ENCODE data around the gene NUP107.

The NUP107 gene

GRCh38 chr12:68695454-68695853 lies 8.7 kb downstream of the NUP107 start:
- no peak for DNase-seq
- H3K9me3 ChIP-seq, result no peaks in the 10 kb centered on the region
- no peaks in the 10 kb centered on the region for H3K27me3 ChIP-seq
- H3K4me3 ChIP-seq (ENCODE audit: low read depth, low read length), result no peak overlapping the region
- H3K36me3 ChIP-seq, result peaks cover 46% of the 10 kb centered on the region
- no peaks in the 10 kb centered on the region for H3K4me1 ChIP-seq
- no peak for TF ChIP-seq CTCF (IDR thresholded peaks at IDR 0.05; ENCODE audit: low read depth, low read length)

GRCh38 chr12:68699486-68699885 lies 12.7 kb downstream of the NUP107 start:
- DNase-seq, result no peak
- Histone ChIP-seq H3K9me3 (no peaks in the 10 kb centered on the region), H3K4me3 (ENCODE audit: low read depth, low read length) (no peak overlapping the region), H3K4me1 (no peaks in the 10 kb centered on the region), H3K36me3 (peaks cover 62% of the 10 kb centered on the region), H3K27me3 (no peaks in the 10 kb centered on the region)
- no peak for TF ChIP-seq CTCF (IDR thresholded peaks at IDR 0.05; ENCODE audit: low read depth, low read length)

- H3K4me3 ChIP-seq (ENCODE audit: low read depth, low read length), result no peak overlapping the region
- H3K9me3 ChIP-seq, result no peaks in the 10 kb centered on the region
- no peaks in the 10 kb centered on the region for H3K4me1 ChIP-seq
- no peaks in the 10 kb centered on the region for H3K27me3 ChIP-seq
- H3K36me3 ChIP-seq, result peaks cover 28% of the 10 kb centered on the region
- TF ChIP-seq CTCF (IDR thresholded peaks at IDR 0.05; ENCODE audit: low read depth, low read length), result no peak
- DNase-seq, result no peak
These were observed 41.0 kb downstream of the NUP107 start for GRCh38 chr12:68727776-68728175.

- no peak for DNase-seq
- Histone ChIP-seq H3K27me3 (no peaks in the 10 kb centered on the region), H3K36me3 (peaks cover 54% of the 10 kb centered on the region)
These were observed 46.9 kb downstream of the NUP107 start for GRCh38 chr12:68733661-68734071.

GRCh38 chr12:68739891-68740290 lies 53.1 kb downstream of the NUP107 start:
- no peak for TF ChIP-seq CTCF (IDR thresholded peaks at IDR 0.05; ENCODE audit: low read depth, low read length)
- Histone ChIP-seq H3K27me3 (no peaks in the 10 kb centered on the region), H3K36me3 (peaks cover 35% of the 10 kb centered on the region), H3K9me3 (no peaks in the 10 kb centered on the region), H3K4me3 (ENCODE audit: low read depth, low read length) (no peak overlapping the region), H3K4me1 (no peaks in the 10 kb centered on the region)
- peak; percentile 76 for DNase-seq

More at GRCh38 chr12:68733661-68734071, 46.9 kb downstream of the NUP107 start:
- Histone ChIP-seq H3K4me3 (ENCODE audit: low read depth, low read length) (no peak overlapping the region), H3K9me3 (no peaks in the 10 kb centered on the region), H3K4me1 (no peaks in the 10 kb centered on the region)
- no peak for TF ChIP-seq CTCF (IDR thresholded peaks at IDR 0.05; ENCODE audit: low read depth, low read length)

GRCh38 chr12:68743356-68743755 lies 56.6 kb downstream of the NUP107 start:
- no peak for DNase-seq
- TF ChIP-seq CTCF (IDR thresholded peaks at IDR 0.05; ENCODE audit: low read depth, low read length), result no peak
- Histone ChIP-seq H3K4me1 (no peaks in the 10 kb centered on the region; the same call in 1 of the 2 replicates), H3K4me3 (ENCODE audit: low read depth, low read length) (no peak overlapping the region), H3K9me3 (no peaks in the 10 kb centered on the region), H3K27me3 (no peaks in the 10 kb centered on the region), H3K36me3 (peaks cover 14% of the 10 kb centered on the region)

All from BE2C (cell line).